GM12872 (cell line): ENCODE measurements around the gene SPOCK2.

Source experiments
- TF ChIP-seq, protein P1 (sequence below): IDR thresholded peaks from 3 replicates; pipeline ENCODE4 v1.5.1; 2011; ENCODE audit warnings: low read depth, mild to moderate bottlenecking, low read length, moderate library complexity; ENCODE audit not compliant: insufficient read depth

The SPOCK2 gene

GRCh38 chr10:72065439-72066025 is 22.8 kb downstream of the SPOCK2 start:
- TF ChIP-seq, protein P1, sequence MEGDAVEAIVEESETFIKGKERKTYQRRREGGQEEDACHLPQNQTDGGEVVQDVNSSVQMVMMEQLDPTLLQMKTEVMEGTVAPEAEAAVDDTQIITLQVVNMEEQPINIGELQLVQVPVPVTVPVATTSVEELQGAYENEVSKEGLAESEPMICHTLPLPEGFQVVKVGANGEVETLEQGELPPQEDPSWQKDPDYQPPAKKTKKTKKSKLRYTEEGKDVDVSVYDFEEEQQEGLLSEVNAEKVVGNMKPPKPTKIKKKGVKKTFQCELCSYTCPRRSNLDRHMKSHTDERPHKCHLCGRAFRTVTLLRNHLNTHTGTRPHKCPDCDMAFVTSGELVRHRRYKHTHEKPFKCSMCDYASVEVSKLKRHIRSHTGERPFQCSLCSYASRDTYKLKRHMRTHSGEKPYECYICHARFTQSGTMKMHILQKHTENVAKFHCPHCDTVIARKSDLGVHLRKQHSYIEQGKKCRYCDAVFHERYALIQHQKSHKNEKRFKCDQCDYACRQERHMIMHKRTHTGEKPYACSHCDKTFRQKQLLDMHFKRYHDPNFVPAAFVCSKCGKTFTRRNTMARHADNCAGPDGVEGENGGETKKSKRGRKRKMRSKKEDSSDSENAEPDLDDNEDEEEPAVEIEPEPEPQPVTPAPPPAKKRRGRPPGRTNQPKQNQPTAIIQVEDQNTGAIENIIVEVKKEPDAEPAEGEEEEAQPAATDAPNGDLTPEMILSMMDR = no peak

GRCh38 chr10:72063703-72064391 is 24.5 kb downstream of the SPOCK2 start:
- TF ChIP-seq, protein P1 = no peak

- TF ChIP-seq, protein P1 = no peak
Observed at GRCh38 chr10:72062832-72063702, 25.3 kb downstream of the SPOCK2 start.

DNA sequence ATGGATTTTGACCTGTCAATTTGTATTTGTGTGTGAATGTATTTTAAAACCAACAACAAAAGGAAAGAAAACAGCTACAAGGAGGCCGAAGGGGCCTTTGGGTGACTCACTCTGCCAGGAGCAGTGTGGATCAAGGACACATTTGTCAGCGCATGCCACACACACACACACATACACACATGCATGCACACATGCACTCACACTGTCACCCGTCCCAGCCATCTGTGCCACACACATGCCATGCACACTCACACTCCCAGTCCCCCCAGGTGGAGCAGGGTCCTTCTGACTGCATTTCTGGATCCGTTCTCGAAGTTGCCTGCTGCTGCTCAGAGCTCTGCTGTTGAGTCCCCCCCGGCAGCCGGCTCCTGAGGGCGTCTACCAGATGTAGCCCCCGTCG is 26.0 kb downstream of the SPOCK2 start:
- TF ChIP-seq, protein P1 = no peak

GRCh38 chr10:72061930-72062329 is 26.4 kb downstream of the SPOCK2 start:
- TF ChIP-seq, protein P1 = no peak

GRCh38 chr10:72061491-72061890 is 26.9 kb downstream of the SPOCK2 start:
- TF ChIP-seq, protein P1 = peak; percentile 56
